HepG2 (cell line): ENCODE results near the gene CHADL. TPM values are rescaled to one million over a fixed set of nuclear protein-coding genes. Genes with fewer than 3 reads are reported as not detected.
A peak's percentile ranks its signal among the peaks of the same experiment; 100 is the strongest.

Experiments used
- MXI1 ChIP-seq: IDR thresholded peaks from 3 replicates; pipeline ENCODE4 v1.6.1; 2012; ENCODE audit warnings: low read depth, low read length, inconsistent platforms, borderline replicate concordance
- polyA plus RNA-seq, 8 experiments: library from polyadenylated mRNA; depleted of rRNA in 3 of 8; stranded (reverse) in 7 of 8; unstranded in 1 of 8; fragments of >200 nt; fragmentation: Illumina TruSeq in 4 of 8; extraction: Trizol in 4 of 8; gene quantifications; 2 replicates each; pipeline versions ENCODE4 v1.2.1 to v1.2.3, GENCODE V29; 2011 to 2016; ENCODE audit warnings: low read depth in 4 of 8, missing spikeins in 1 of 8, mixed read lengths in 1 of 8; ENCODE audit not compliant: insufficient read depth in 1 of 8
- total RNA-seq, 5 experiments: library from RNA; depleted of rRNA; stranded (reverse); fragments of >200 nt; fragmentation: Illumina TruSeq; extraction: Trizol; gene quantifications; 2 replicates each; pipeline ENCODE4 v1.2.3, GENCODE V29; 2016; ENCODE audit warnings: low read depth in 1 of 5
- TF ChIP-seq, protein P1 (sequence below): sonication (generic); formaldehyde crosslinking; IDR thresholded peaks from 2 replicates; pipeline ENCODE4 v1.5.0; 2020; ENCODE audit warnings: mild to moderate bottlenecking, low read depth, missing genetic modification reagents, borderline replicate concordance
- TF ChIP-seq, protein P2 (sequence below), 2 experiments: sonication (generic) in 1 of 2; formaldehyde crosslinking in 1 of 2; IDR thresholded peaks; 2 replicates each; pipeline versions ENCODE4 v1.6.1 to v1.9.0; 2014 to 2022; ENCODE audit warnings: antibody characterized with exemption in 1 of 2, borderline replicate concordance in 1 of 2, inconsistent platforms in 1 of 2, low read depth in 1 of 2, missing genetic modification reagents in 1 of 2
- TF ChIP-seq, protein P3 (sequence below): IDR thresholded peaks from 2 replicates; pipeline ENCODE4 v1.6.1; 2016; ENCODE audit warnings: mild to moderate bottlenecking, missing biosample characterization, missing genetic modification reagents
- TF ChIP-seq, protein P4 (sequence below): sonication (generic); formaldehyde crosslinking; IDR thresholded peaks from 2 replicates; pipeline ENCODE4 v1.5.0; 2020; ENCODE audit warnings: mild to moderate bottlenecking, missing genetic modification reagents
- TF ChIP-seq, protein P5 (sequence below), 2 experiments: fragments of 450-650 bp in 1 of 2; sonication (generic) in 1 of 2; formaldehyde crosslinking in 1 of 2; IDR thresholded peaks; 2 replicates each; pipeline versions ENCODE4 v1.6.1 to v1.8.0; 2016 to 2022; ENCODE audit warnings: antibody characterized with exemption in 1 of 2, mild to moderate bottlenecking in 1 of 2, missing genetic modification reagents in 1 of 2

CHADL gene
- total and polyA plus RNA-seq, 2 of the 13 experiments (the other 11 are each of a cell fraction or from before 2014, with no cell fraction given): 2.8 to 8.1 TPM

DNA sequence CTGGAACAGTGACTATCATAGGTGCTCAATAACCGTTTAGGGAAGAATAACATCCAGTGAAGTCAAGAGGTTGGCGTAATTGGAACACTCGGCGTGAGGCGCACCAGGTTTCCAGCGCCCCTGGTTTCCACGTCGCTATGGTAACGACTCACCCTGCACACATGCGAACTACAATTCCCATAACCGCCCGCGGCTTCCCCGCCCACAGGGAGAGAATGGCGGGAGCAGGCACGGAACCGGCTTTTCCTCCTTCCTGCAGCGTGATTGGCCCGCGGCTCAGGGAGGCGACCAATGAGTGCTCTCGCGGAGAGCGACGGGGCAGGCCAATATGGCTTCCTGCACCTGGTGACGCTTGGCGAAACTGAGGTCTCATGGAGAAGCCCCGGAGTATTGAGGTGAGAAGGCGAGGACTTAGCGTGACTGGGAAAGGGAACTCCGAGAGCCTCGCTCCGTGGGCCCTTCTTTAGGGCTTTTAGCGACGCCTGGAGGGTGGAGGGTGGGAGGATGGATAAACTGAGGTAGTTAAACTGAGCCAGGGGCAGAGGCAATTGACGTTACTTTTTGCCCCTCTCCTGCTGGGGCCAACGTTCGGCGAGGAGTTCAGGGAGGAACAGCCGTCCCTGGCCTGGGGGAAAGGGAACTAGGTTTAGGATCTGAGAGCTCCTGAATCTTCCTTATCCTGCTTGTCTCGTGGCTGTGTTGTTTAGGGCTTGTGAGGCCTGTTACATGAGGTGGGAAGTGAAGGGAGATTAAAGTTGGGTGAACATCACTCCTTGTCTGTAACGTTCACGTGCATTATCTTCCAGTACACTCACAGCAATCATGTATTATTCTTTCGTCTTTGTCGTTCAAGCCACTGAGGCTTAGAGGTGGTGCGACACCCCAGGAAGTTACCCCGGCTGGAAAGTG lies 35.5 kb downstream of the CHADL start, which contains the start of gene L3MBTL2 (continued):
- TF ChIP-seq, protein P1, sequence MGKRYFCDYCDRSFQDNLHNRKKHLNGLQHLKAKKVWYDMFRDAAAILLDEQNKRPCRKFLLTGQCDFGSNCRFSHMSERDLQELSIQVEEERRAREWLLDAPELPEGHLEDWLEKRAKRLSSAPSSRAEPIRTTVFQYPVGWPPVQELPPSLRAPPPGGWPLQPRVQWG (CRISPR knock-in tag): no peak
- peak; percentile 94; the same call in 2 of the 3 replicates for TF ChIP-seq MXI1
- TF ChIP-seq, protein P2, sequence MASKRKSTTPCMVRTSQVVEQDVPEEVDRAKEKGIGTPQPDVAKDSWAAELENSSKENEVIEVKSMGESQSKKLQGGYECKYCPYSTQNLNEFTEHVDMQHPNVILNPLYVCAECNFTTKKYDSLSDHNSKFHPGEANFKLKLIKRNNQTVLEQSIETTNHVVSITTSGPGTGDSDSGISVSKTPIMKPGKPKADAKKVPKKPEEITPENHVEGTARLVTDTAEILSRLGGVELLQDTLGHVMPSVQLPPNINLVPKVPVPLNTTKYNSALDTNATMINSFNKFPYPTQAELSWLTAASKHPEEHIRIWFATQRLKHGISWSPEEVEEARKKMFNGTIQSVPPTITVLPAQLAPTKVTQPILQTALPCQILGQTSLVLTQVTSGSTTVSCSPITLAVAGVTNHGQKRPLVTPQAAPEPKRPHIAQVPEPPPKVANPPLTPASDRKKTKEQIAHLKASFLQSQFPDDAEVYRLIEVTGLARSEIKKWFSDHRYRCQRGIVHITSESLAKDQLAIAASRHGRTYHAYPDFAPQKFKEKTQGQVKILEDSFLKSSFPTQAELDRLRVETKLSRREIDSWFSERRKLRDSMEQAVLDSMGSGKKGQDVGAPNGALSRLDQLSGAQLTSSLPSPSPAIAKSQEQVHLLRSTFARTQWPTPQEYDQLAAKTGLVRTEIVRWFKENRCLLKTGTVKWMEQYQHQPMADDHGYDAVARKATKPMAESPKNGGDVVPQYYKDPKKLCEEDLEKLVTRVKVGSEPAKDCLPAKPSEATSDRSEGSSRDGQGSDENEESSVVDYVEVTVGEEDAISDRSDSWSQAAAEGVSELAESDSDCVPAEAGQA (IDR thresholded peaks at IDR 0.05; ENCODE audit: low read depth): peak; percentile 77; the same call in 1 of the 2 replicates
- TF ChIP-seq, protein P2 (CRISPR knock-in tag; IDR thresholded peaks at IDR 0.05; ENCODE audit: borderline replicate concordance): no peak
- TF ChIP-seq, protein P3, sequence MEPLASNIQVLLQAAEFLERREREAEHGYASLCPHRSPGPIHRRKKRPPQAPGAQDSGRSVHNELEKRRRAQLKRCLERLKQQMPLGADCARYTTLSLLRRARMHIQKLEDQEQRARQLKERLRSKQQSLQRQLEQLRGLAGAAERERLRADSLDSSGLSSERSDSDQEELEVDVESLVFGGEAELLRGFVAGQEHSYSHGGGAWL (CRISPR knock-in tag): 0 out of 2 replicates have a peak, but pooled peaks have one; percentile 65
- TF ChIP-seq, protein P4, sequence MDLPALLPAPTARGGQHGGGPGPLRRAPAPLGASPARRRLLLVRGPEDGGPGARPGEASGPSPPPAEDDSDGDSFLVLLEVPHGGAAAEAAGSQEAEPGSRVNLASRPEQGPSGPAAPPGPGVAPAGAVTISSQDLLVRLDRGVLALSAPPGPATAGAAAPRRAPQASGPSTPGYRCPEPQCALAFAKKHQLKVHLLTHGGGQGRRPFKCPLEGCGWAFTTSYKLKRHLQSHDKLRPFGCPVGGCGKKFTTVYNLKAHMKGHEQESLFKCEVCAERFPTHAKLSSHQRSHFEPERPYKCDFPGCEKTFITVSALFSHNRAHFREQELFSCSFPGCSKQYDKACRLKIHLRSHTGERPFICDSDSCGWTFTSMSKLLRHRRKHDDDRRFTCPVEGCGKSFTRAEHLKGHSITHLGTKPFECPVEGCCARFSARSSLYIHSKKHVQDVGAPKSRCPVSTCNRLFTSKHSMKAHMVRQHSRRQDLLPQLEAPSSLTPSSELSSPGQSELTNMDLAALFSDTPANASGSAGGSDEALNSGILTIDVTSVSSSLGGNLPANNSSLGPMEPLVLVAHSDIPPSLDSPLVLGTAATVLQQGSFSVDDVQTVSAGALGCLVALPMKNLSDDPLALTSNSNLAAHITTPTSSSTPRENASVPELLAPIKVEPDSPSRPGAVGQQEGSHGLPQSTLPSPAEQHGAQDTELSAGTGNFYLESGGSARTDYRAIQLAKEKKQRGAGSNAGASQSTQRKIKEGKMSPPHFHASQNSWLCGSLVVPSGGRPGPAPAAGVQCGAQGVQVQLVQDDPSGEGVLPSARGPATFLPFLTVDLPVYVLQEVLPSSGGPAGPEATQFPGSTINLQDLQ: 0 out of 2 replicates have a peak, but pooled peaks have one; percentile 32
- TF ChIP-seq, protein P5, sequence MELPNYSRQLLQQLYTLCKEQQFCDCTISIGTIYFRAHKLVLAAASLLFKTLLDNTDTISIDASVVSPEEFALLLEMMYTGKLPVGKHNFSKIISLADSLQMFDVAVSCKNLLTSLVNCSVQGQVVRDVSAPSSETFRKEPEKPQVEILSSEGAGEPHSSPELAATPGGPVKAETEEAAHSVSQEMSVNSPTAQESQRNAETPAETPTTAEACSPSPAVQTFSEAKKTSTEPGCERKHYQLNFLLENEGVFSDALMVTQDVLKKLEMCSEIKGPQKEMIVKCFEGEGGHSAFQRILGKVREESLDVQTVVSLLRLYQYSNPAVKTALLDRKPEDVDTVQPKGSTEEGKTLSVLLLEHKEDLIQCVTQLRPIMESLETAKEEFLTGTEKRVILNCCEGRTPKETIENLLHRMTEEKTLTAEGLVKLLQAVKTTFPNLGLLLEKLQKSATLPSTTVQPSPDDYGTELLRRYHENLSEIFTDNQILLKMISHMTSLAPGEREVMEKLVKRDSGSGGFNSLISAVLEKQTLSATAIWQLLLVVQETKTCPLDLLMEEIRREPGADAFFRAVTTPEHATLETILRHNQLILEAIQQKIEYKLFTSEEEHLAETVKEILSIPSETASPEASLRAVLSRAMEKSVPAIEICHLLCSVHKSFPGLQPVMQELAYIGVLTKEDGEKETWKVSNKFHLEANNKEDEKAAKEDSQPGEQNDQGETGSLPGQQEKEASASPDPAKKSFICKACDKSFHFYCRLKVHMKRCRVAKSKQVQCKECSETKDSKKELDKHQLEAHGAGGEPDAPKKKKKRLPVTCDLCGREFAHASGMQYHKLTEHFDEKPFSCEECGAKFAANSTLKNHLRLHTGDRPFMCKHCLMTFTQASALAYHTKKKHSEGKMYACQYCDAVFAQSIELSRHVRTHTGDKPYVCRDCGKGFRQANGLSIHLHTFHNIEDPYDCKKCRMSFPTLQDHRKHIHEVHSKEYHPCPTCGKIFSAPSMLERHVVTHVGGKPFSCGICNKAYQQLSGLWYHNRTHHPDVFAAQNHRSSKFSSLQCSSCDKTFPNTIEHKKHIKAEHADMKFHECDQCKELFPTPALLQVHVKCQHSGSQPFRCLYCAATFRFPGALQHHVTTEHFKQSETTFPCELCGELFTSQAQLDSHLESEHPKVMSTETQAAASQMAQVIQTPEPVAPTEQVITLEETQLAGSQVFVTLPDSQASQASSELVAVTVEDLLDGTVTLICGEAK (IDR thresholded peaks at IDR 0.05): no peak
- TF ChIP-seq, protein P5 (CRISPR knock-in tag; IDR thresholded peaks at IDR 0.05): peak; percentile 34; the same call in 1 of the 2 replicates
